K562 (cell line): ENCODE data around the gene CNKSR3. TPM values are rescaled to one million over a fixed set of nuclear protein-coding genes. Genes with fewer than 3 reads are reported as not detected.

Experiments
- ATAC-seq: fragments of 200-7000 bp; cut with Tn5 transposase; 3 replicates; pipeline ENCODE4 v1.9.1; 2020; ENCODE audit warnings: moderate library complexity
- BruUV-seq: library from RNA; stranded (reverse); fragments of 400-500 nt; replicated peaks from 2 replicates; lab custom pipeline; 2021; lab: Mats Ljungman, UMichigan
- CTCF ChIA-PET: fragments of 300-600 bp; formaldehyde crosslinking; extraction: SDS; loops from one replicate; lab custom pipeline; 2021; ENCODE audit warnings: low intra/inter-chr PET ratio; lab: Yijun Ruan, JAX
- POLR2A ChIA-PET: fragments of 300-600, 350-650 bp; sonication (Branson Sonifier 250); formaldehyde crosslinking; extraction: SDS; loops from one replicate; lab custom pipeline; 2021; ENCODE audit warnings: antibody characterized with exemption, inconsistent platforms; lab: Yijun Ruan, JAX
- DNase-seq, 4 experiments: peaks; one replicate each; pipeline versions ENCODE4 v3.0.0 to v3.0.0-alpha.2; 2011 to 2018; ENCODE audit warnings: low spot score in 3 of 4, mixed read lengths in 3 of 4; ENCODE audit errors: extremely low read depth in 1 of 4
- FAIRE-seq: peaks from 2 replicates; lab custom pipeline; 2011; peaks lifted over from hg19 to GRCh38; lab: Jason Lieb, UNC
- H2AFZ ChIP-seq: 2 replicates; pipeline ENCODE4 v1.6.0; 2011; ENCODE audit warnings: low read depth, low read length, control low read depth, inconsistent platforms
- H3K27ac ChIP-seq: fragments of 200-600 bp; 3 replicates; pipeline ENCODE4 v1.8.0; 2011; ENCODE audit warnings: low read depth, mild to moderate bottlenecking, control low read depth, inconsistent platforms, low read length, moderate library complexity, mixed read lengths; ENCODE audit errors: extremely low read depth
- H3K27me3 ChIP-seq, 2 experiments: fragments of 300-600 bp in 1 of 2; 2 replicates in 1 of 2; 3 replicates in 1 of 2; pipeline versions ENCODE4 v1.6.0 to v1.8.0; 2011; ENCODE audit warnings: inconsistent platforms in 2 of 2, low read length in 2 of 2, mild to moderate bottlenecking in 1 of 2, mixed read lengths in 1 of 2, moderate library complexity in 1 of 2; ENCODE audit not compliant: control insufficient read depth in 2 of 2, insufficient read depth in 2 of 2
- H3K36me3 ChIP-seq: fragments of 300-600 bp; 3 replicates; pipeline ENCODE4 v1.8.0; 2011; ENCODE audit warnings: mild to moderate bottlenecking, low read length, inconsistent platforms; ENCODE audit not compliant: control insufficient read depth, insufficient read depth
- H3K4me1 ChIP-seq, 2 experiments: fragments of 200-600 bp in 1 of 2; replicated peaks in 1 of 2; 2 replicates in 1 of 2; 3 replicates in 1 of 2; pipeline versions ENCODE4 v1.5.1 to v1.8.0; 2011; ENCODE audit warnings: inconsistent platforms in 2 of 2, low read length in 2 of 2, mild to moderate bottlenecking in 1 of 2, mixed read lengths in 1 of 2, moderate library complexity in 1 of 2; ENCODE audit not compliant: control insufficient read depth in 2 of 2, insufficient read depth in 2 of 2
- H3K4me2 ChIP-seq: 2 replicates; pipeline ENCODE4 v1.6.1; 2011; ENCODE audit warnings: low read length, control low read depth, inconsistent platforms, mixed read lengths; ENCODE audit not compliant: insufficient read depth
- H3K4me3 ChIP-seq: fragments of 200-600 bp; sonication (generic), shearing (Covaris generic); 2 replicates; pipeline ENCODE4 v1.5.1; 2016; ENCODE audit warnings: control low read depth, inconsistent platforms
- H3K79me2 ChIP-seq: fragments of 200-600 bp; 3 replicates; pipeline ENCODE4 v1.8.0; 2011; ENCODE audit warnings: low read length, inconsistent platforms; ENCODE audit not compliant: control insufficient read depth, insufficient read depth
- H3K9ac ChIP-seq, 2 experiments: 2 replicates each; pipeline versions ENCODE4 v1.6.0 to v1.6.1; 2011; ENCODE audit warnings: low read depth in 2 of 2, low read length in 2 of 2, control low read depth in 1 of 2, inconsistent platforms in 1 of 2, mild to moderate bottlenecking in 1 of 2, mixed read lengths in 1 of 2; ENCODE audit not compliant: insufficient read depth in 1 of 2
- H3K9me1 ChIP-seq: one replicate; pipeline ENCODE4 v1.6.0; 2011; ENCODE audit warnings: inconsistent platforms, mild to moderate bottlenecking, low read length, moderate library complexity; ENCODE audit not compliant: control insufficient read depth, insufficient read depth
- H3K9me3 ChIP-seq: replicated peaks from 2 replicates; pipeline ENCODE4 v1.5.1; 2011; ENCODE audit warnings: low read depth, low read length, inconsistent platforms; ENCODE audit not compliant: control insufficient read depth, insufficient read depth
- H4K20me1 ChIP-seq: replicated peaks from 2 replicates; pipeline ENCODE4 v1.6.1; 2011; ENCODE audit warnings: low read length, inconsistent platforms, mixed read lengths; ENCODE audit not compliant: control insufficient read depth, insufficient read depth
- DMBX1 ChIP-seq: fragments of 250-450 bp; sonication (Bioruptor Pico); IDR thresholded peaks from 2 replicates; pipeline ENCODE4 v1.8.0; 2022; ENCODE audit warnings: inconsistent platforms, mild to moderate bottlenecking, moderate library complexity, borderline replicate concordance
- EWSR1 ChIP-seq: fragments of 450-650 bp; IDR thresholded peaks from 2 replicates; pipeline ENCODE4 v1.6.1; 2018; ENCODE audit warnings: borderline replicate concordance, mild to moderate bottlenecking, low read depth, moderate library complexity; ENCODE audit not compliant: partially characterized antibody
- FOXA3 ChIP-seq, 2 experiments: fragments of 450-650 bp in 1 of 2; sonication (generic) in 1 of 2; formaldehyde crosslinking; IDR thresholded peaks in 1 of 2; conservative IDR thresholded peaks in 1 of 2; 2 replicates each; pipeline versions ENCODE4 v1.4.0 to v1.8.0; 2020 to 2022; ENCODE audit warnings: mild to moderate bottlenecking in 2 of 2, missing genetic modification reagents in 1 of 2
- GATA2 ChIP-seq: sonication (generic); formaldehyde crosslinking; IDR thresholded peaks from 2 replicates; pipeline ENCODE4 v1.4.0; 2020; ENCODE audit warnings: mild to moderate bottlenecking, missing genetic modification reagents
- GTF2F1 ChIP-seq: IDR thresholded peaks from 2 replicates; pipeline ENCODE4 v1.6.1; 2011; ENCODE audit warnings: low read depth, low read length, improper control_type of control experiment
- MGA ChIP-seq: fragments of 450-650 bp; IDR thresholded peaks from 2 replicates; pipeline ENCODE4 v1.6.1; 2016; ENCODE audit warnings: mild to moderate bottlenecking, moderate library complexity
- MTA3 ChIP-seq: fragments of 450-650 bp; formaldehyde crosslinking; IDR thresholded peaks from 2 replicates; pipeline ENCODE4 v1.6.1; 2017; ENCODE audit warnings: mild to moderate bottlenecking, borderline replicate concordance
- PPARD ChIP-seq: fragments of 250-450 bp; sonication (Bioruptor Pico); IDR thresholded peaks from 2 replicates; pipeline ENCODE4 v1.8.0; 2022; ENCODE audit warnings: inconsistent platforms, mild to moderate bottlenecking, moderate library complexity
- ZBTB33 ChIP-seq: sonication (generic); formaldehyde crosslinking; IDR thresholded peaks from 2 replicates; pipeline ENCODE4 v1.8.1; 2023; ENCODE audit warnings: mild to moderate bottlenecking, missing genetic modification reagents
- WGBS: fragments of 100-300 bp; shearing (Covaris generic); methylation state at CpG from one replicate; pipeline ENCODE4 v1.1.6; 2016; ENCODE audit warnings: low coverage, mixed read lengths; ENCODE audit not compliant: insufficient coverage; ENCODE audit errors: missing lambda C conversion rate; 5-methylcytosine and 5-hydroxymethylcytosine counted together
- in situ Hi-C: fragments of 300-500 bp; cut with MboI; formaldehyde crosslinking; loops from 4 replicates; pipeline ENCODE4 v1.15.0; 2018; ENCODE audit warnings: inconsistent platforms, mixed read lengths
- intact Hi-C: fragments of 100-400 bp; cut with micrococcal nuclease; formaldehyde crosslinking; loops from 2 replicates; pipeline ENCODE4 v1.14.2; 2022
- polyA plus RNA-seq, 8 experiments: library from polyadenylated mRNA; depleted of rRNA in 4 of 8; stranded (reverse) in 5 of 8; unstranded in 3 of 8; fragments of >200 nt; fragmentation: Nextera tagmentation in 2 of 8; fragmentation: Illumina TruSeq in 1 of 8; extraction: Ambion mirVana in 2 of 8; extraction: Trizol in 1 of 8; gene quantifications; 2 replicates each; pipeline versions ENCODE4 v1.2.1 to v1.2.3, GENCODE V29; 2011 to 2014; ENCODE audit warnings: inconsistent platforms in 1 of 8, missing spikeins in 1 of 8
- total RNA-seq, 7 experiments: library from RNA; depleted of rRNA in 6 of 7; stranded (reverse); fragments of >200 nt in 6 of 7; fragmentation: Illumina TruSeq in 2 of 7; extraction: Trizol in 2 of 7; gene quantifications; 2 replicates each; pipeline versions ENCODE4 v1.2.1 to v1.2.3, GENCODE V29; 2011 to 2021; ENCODE audit warnings: low replicate concordance in 1 of 7

The CNKSR3 gene
- total and polyA plus RNA-seq, 9 of the 15 experiments (the other 6 are each of a cell fraction or from before 2014, with no cell fraction given) = 4.5 to 29.6 (median 9.5) TPM

GRCh38 chr6:154406869-154407268, 103.6 kb downstream of the CNKSR3 start:
- H3K79me2 ChIP-seq = no peaks in the 10 kb centered on the region
- peaks cover 56% of the 10 kb centered on the region for H3K36me3 ChIP-seq
- H3K4me3 ChIP-seq = no peak overlapping the region
- no peaks in the 10 kb centered on the region for H4K20me1 ChIP-seq
- 94% methylated on average over 10 of the region's 10 CpGs for WGBS
- H3K4me1 ChIP-seq = no peaks in the 10 kb centered on the region
- intact Hi-C loops = no loop called here
- in situ Hi-C loops = no loop called here
- no peak overlapping the region for H3K4me2 ChIP-seq
- H3K27ac ChIP-seq = no peak overlapping the region
- no TSS peak for BruUV-seq
- FAIRE-seq = no peak
- H3K27me3 ChIP-seq = no peaks in the 10 kb centered on the region
- H3K9me1 ChIP-seq = no peaks in the 10 kb centered on the region
- ChIA-PET CTCF (no interaction called here), POLR2A (interaction anchor here (0.6 kb wide), 1 partner anchor 22 kb away, joined by 3 read pairs; no protein-coding TSS in a partner anchor)
- no peak overlapping the region for H2AFZ ChIP-seq
- no peak for DNase-seq
- no peaks in the 10 kb centered on the region for H3K9me3 ChIP-seq
- no peak overlapping the region for H3K9ac ChIP-seq
- no peak for ATAC-seq
- TF ChIP-seq GATA2 (CRISPR knock-in tag) (no peak), DMBX1 (CRISPR knock-in tag) (no peak), MTA3 (no peak), FOXA3 (CRISPR knock-in tag; conservative IDR thresholded peaks at IDR 0.05 in 1 of 2, IDR thresholded peaks at IDR 0.05 in 1 of 2) (no peak), MGA (no peak), PPARD (no peak), ZBTB33 (CRISPR knock-in tag) (no peak), EWSR1 (no peak), GTF2F1 (no peak)
